ENCODE results near the gene RAB20. TPM values are rescaled to one million over a fixed set of nuclear protein-coding genes. Genes with fewer than 3 reads are reported as not detected.
A peak's percentile ranks its signal among the peaks of the same experiment; 100 is the strongest.

Gene RAB20
- total RNA-seq, 1 experiment from 2014 or later, result 5.8 TPM

DNA sequence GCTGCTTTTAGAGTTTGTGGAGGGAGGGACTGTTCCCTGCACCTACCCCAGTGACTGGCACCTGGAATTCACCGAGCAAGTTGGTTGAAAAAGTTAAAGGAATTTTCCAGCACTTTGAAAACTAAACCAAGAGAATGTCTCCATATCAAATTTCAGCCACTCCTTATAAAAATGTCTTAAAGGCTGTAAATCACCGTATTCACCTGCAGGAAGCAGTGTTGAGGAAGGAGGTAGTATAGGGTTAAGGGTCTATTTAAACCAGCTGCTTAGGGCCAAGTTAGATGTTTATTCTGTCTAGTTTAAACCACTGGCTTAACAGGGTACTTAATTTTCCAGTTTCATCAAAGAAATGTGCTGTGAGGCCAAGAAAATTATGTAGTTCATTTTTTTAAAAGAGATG is 3.8 kb upstream of the RAB20 start:
- H3K4me3 ChIP-seq, result no peak overlapping the region
- H3K4me1 ChIP-seq, result no peaks in the 10 kb centered on the region
- no peak for DNase-seq
- H3K27me3 ChIP-seq, result no peaks in the 10 kb centered on the region
- no peak overlapping the region for H3K27ac ChIP-seq
- H3K36me3 ChIP-seq, result no peaks in the 10 kb centered on the region
- no peaks in the 10 kb centered on the region for H3K9me3 ChIP-seq (replicated peaks)

DNA sequence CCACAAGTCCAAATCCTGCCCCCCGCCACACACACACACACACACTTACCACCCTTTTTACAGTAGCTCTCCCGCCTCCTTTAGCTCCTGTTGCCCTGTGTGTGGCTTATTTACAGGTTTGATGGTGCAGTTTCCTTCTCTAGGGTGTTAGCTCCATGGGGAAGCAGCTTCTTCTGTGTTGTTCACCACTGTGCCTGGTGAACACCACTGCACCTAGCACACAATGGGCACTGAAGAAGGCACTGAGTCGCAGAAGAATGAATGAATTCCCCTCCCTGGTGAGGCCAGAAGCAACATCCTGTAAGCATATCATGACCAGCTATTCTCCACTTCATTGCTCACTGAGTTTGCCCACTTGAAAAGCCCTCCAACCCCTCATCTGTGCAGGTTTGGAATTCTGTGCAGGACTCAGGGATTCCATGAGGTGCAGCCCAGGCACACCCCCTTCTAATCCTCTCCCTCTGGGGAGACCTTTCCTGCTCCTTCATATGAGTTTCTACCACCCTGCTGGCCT is 3.0 kb upstream of the RAB20 start:
- DNase-seq, result no peak
- Histone ChIP-seq H3K36me3 (no peaks in the 10 kb centered on the region), H3K4me3 (no peak overlapping the region), H3K27me3 (no peaks in the 10 kb centered on the region), H3K9me3 (replicated peaks) (no peaks in the 10 kb centered on the region), H3K4me1 (no peaks in the 10 kb centered on the region; the same call in 1 of the 2 replicates), H3K27ac (no peak overlapping the region)

DNA sequence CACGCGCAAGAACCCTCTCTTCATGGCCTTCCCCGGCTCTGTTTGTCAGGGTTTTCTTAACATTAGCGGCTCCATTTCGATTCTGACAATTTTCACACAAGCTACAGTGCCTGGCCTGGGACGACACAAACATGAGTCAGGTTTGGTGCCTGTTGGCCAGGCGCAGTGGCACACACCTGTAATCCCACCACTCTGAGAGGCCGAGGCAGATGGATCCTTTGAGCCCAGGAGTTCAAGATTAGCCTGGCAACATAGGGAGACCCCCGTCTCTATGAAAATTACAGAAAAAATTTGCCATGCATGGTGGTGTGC is 1.9 kb upstream of the RAB20 start:
- Histone ChIP-seq H3K4me3 (no peak overlapping the region), H3K36me3 (no peaks in the 10 kb centered on the region), H3K9me3 (replicated peaks) (no peaks in the 10 kb centered on the region), H3K27me3 (no peaks in the 10 kb centered on the region), H3K4me1 (no peaks in the 10 kb centered on the region; the same call in 1 of the 2 replicates), H3K27ac (no peak overlapping the region)
- DNase-seq, result no peak

DNA sequence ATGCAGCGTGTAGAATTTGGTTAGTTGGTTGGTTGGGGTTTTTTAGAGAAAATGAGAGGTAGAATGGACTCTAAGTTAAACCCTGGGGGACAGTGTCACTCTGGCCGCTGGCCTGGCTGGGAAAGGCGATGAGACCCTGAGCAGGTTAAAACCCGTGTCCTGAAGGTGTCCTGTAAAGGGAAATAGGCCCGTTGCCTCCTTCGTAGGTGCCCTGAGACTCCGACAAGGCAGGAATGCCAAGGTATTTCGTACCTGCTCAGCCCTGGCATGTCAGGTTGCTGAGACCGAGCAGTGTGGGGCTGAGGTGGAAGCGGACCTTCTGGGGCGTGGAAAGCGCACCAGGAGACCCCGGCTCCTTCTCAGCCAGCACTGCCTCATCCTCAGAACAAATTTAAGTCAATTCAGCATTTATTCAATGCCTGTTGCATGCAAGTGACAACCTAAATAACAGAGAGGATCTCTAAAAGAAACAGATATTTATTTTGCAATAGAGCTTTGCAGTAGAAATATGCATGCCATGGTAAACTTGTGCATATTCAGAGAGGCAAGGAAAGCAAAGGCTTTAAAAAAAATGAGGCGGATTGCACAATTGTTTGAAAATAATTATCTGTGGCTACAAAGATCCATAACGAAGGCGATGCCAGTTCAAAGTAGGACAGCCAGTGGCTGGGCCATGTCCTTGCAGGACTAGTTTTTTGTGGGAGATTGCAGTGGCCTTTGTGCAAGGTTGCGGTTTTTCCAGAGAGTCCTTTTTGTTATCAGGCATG is 1.4 kb upstream of the RAB20 start:
- Histone ChIP-seq H3K4me3 (peak overlapping the region; percentile 76), H3K36me3 (no peaks in the 10 kb centered on the region), H3K27ac (no peak overlapping the region), H3K9me3 (replicated peaks) (no peaks in the 10 kb centered on the region), H3K4me1 (no peaks in the 10 kb centered on the region; the same call in 1 of the 2 replicates), H3K27me3 (no peaks in the 10 kb centered on the region)
- no peak for DNase-seq

DNA sequence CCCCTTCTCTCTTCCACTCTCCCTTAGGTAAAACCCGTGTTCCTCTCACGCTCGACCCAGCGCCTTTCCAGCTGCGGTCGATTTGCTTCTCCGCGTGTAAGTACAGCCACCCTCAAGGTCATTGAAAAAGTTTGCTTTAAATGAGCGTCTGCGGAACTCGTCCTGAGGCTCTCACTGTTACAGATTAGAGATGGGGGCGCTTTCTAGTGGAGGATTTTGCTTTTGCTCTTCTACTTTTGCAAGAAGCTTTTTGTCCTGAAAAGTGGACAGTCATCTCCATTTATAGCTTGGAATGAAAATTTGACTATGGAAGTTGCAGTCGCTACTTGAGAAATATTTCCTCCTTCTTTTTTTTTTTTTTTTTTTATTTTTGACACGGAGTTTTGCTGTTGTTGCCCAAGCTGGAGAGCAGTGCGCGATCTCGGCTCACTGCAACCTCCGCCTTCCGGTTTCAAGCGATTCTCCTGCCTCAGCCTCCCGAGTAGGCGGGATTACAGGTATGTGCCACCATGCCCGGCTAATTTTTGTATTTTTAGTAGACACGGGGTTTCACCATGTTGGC is 595 bp upstream of the RAB20 start:
- Histone ChIP-seq H3K4me3 (peak overlapping the region; percentile 76), H3K27ac (peak overlapping the region; percentile 29; the same call in 1 of the 2 replicates), H3K27me3 (no peaks in the 10 kb centered on the region), H3K4me1 (no peaks in the 10 kb centered on the region; the same call in 1 of the 2 replicates), H3K9me3 (replicated peaks) (no peaks in the 10 kb centered on the region), H3K36me3 (no peaks in the 10 kb centered on the region)
- no peak for DNase-seq

DNA sequence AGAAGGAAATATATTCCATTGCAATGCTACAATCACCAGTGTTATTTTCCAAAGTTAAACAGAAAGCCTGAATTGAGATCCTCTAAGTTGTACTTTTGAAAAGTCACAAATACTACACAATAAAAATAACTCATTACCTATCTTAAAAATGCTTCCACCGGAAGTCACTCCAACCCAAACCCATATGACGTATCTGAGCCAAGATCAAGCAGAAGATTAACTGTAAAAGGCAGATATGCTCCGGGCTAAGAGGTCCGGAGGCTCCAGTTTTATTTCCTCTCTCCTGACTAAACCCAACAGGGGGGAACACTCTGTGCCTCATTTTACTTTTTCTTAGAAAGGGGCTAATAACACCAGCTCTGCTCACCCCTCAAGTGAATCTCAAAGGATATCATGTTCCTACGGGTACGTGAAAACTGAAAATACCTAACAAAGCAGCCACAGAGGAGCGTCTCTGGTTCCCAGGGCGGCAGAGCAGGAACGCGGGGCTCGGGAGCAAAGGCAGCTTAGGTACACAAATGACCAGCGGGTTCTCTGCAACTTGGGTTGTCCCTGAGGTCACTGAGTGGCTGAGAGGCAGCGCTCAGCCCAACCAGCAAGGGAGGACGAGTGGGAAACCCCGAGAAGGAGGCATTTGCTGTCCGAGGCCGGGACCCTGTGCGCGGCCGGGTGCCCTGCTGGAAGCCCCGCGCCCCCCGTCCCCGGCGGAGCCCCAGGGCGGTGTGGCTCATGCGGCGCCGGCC is 750 bp downstream of the RAB20 start:
- Histone ChIP-seq H3K27ac (peak overlapping the region; percentile 15; the same call in 1 of the 2 replicates), H3K36me3 (no peaks in the 10 kb centered on the region), H3K27me3 (no peaks in the 10 kb centered on the region), H3K9me3 (replicated peaks) (no peaks in the 10 kb centered on the region; the same call in 1 of the 2 replicates), H3K4me1 (no peaks in the 10 kb centered on the region; the same call in 1 of the 2 replicates), H3K4me3 (peak overlapping the region; percentile 76)
- DNase-seq, result peak; percentile 37 to 45

DNA sequence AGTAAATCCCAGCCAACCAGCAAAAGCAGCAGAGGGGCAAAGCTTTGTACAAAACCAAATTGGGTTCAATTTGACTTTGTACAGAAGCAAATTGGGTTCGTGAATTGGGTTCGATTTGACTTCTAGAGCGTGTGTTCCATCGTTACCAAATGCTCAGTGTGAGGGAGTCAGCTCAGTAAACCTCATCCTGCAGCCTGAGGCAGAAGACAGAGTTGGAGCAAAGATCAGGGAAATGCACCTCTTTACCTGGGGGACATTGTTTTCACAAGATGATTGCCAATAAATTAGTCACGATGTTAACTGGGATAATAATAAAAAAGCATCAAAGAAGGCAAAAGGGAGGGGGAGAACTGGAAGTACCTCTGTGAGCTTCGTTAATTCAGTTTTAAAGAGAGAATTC is 1.5 kb downstream of the RAB20 start:
- no peaks in the 10 kb centered on the region; the same call in 1 of the 2 replicates for H3K4me1 ChIP-seq
- H3K27me3 ChIP-seq, result no peaks in the 10 kb centered on the region
- H3K36me3 ChIP-seq, result no peaks in the 10 kb centered on the region
- H3K9me3 ChIP-seq (replicated peaks), result no peaks in the 10 kb centered on the region; the same call in 1 of the 2 replicates
- H3K4me3 ChIP-seq, result no peak overlapping the region
- no peak for DNase-seq
- no peak overlapping the region for H3K27ac ChIP-seq

DNA sequence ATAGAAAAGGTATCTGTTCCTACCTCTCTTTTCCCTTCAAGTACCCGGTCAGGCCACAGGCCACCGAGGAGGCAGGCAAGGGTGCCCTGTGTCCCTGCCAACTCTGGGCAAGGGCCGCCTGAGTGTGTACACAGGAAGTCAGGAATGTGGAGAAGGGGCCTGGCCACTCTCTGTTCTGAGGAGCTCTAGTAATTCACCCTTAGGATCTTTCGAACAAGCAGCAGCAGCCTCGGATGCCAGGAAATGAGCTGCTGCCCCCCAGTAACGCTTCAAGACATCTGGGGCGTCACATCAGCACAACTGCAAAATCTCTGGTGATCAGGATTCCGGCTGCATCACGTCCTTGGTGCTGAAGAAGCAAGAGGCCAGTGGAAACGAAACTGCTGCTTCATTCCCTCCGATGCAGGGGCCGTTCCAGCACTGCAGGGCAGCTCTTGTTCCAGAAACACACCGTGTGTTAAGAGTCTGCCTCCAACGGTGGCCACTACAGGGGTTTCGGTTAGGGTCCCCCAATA is 2.0 kb downstream of the RAB20 start:
- H3K27me3 ChIP-seq, result no peaks in the 10 kb centered on the region
- H3K4me1 ChIP-seq, result no peaks in the 10 kb centered on the region; the same call in 1 of the 2 replicates
- H3K4me3 ChIP-seq, result no peak overlapping the region
- no peak overlapping the region for H3K27ac ChIP-seq
- DNase-seq, result no peak
- no peaks in the 10 kb centered on the region; the same call in 1 of the 2 replicates for H3K9me3 ChIP-seq (replicated peaks)
- no peaks in the 10 kb centered on the region for H3K36me3 ChIP-seq

DNA sequence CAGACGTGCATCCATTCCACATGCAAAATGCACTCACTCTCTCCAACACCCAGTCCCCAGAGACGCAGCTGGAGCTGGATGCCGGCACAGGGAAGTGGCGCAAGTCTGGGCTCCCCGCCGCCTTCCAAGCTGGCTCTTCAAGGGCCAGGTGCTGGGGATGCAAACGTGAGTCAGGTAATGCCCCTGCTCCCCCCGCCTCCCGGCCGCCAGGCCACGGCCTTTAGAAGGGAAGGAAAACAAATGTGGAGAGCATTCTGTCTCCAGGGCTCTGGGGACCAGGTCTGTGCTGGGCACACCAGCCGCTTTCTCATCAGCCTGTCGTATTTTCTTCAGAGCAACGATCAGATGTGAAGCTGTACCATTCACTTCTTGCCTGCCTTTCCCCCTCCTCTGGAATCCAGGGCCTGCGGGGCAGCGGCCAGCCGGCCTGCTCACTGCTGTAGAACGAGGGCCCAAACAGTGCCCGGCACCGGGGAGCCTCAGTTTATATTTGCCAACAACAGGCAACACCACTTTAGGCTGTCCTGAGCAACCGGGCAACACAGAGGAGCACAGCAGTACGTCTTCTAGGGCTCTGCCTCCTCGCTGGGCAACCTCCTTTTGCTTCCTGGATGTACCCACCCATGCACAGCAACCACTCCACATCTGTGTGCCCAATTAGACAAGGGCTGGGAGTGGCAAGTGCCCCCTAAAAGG is 3.8 kb downstream of the RAB20 start:
- Histone ChIP-seq H3K27me3 (no peaks in the 10 kb centered on the region), H3K4me3 (no peak overlapping the region), H3K27ac (no peak overlapping the region), H3K36me3 (no peaks in the 10 kb centered on the region), H3K9me3 (replicated peaks) (no peaks in the 10 kb centered on the region; the same call in 1 of the 2 replicates), H3K4me1 (no peaks in the 10 kb centered on the region; the same call in 1 of the 2 replicates)
- no peak for DNase-seq

DNA sequence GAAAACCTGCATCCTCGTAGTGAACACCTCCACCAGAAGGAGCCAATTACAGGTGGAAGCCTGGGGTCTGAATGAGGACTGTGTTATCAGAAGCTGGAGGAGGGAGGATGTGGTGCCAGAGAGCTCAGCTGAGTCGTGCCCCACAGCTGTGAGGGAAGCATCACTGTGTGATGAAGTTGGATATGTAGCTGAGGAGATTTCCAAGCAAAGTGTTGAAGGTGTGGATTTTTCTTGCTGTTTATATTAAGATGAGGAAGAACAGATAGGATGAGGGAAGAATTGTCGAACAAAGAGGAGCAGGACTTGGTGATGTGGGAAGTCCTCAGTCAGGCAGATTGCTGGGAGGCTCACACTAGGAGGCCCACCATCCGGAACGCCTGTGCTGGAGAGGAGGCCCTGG is 4.4 kb downstream of the RAB20 start:
- Histone ChIP-seq H3K4me1 (no peaks in the 10 kb centered on the region; the same call in 1 of the 2 replicates), H3K9me3 (replicated peaks) (no peaks in the 10 kb centered on the region; the same call in 1 of the 2 replicates), H3K27me3 (no peaks in the 10 kb centered on the region), H3K27ac (no peak overlapping the region), H3K4me3 (no peak overlapping the region), H3K36me3 (no peaks in the 10 kb centered on the region)
- no peak for DNase-seq

DNA sequence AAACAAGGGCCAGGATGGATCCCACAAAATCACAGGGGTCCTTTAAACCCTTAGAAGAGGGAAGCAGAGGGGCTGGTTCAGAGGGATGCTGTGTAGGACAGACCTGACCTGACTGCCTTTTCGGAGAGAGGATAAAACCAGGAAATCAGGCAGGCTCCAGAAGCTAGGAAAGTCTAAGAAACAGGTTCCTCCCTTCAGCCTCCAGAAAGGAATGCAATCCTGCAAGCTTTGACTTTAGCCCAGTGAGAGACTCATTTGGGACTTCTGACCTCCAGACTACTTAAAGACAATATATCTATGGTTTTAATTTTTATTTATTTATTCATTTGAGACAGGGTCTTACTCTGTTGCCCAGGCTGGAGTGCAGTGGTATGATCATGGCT is 5.3 kb downstream of the RAB20 start:
- Histone ChIP-seq H3K36me3 (no peaks in the 10 kb centered on the region), H3K27me3 (no peaks in the 10 kb centered on the region), H3K27ac (no peak overlapping the region), H3K4me1 (no peaks in the 10 kb centered on the region; the same call in 1 of the 2 replicates), H3K9me3 (replicated peaks) (no peaks in the 10 kb centered on the region; the same call in 1 of the 2 replicates), H3K4me3 (no peak overlapping the region)
- no peak for DNase-seq

DNA sequence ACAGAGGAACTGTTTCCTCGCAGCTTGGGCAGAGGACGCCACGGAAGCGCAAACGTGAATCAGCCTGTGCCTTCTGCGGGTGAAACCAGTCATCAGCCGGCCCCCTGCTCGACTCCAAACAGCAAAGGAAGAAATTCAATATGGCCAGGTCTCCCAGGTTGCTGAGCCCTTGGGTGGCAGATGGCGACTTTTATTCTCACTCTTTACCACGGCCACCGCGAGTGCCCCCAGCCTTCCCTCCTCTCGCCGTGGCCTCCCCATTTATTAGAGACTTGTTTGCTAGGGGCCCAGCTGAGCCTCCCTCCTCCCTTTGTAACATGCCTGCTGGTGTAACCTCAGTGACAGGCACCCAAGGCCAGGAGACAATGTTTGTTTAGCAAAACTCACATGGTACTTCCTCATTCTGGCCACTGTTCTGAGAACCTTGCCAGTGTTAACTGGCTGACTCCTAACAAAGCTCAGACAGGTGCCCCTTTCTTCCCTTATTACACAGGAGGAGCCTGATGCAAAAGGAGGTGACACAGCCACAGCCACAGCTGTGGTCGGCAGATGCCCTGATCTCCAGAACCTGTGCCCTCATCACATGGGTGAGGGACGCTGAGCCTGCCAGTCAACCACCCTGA is 5.8 kb downstream of the RAB20 start:
- Histone ChIP-seq H3K36me3 (no peaks in the 10 kb centered on the region), H3K4me3 (no peak overlapping the region), H3K9me3 (replicated peaks) (no peaks in the 10 kb centered on the region; the same call in 1 of the 2 replicates), H3K27me3 (no peaks in the 10 kb centered on the region), H3K27ac (no peak overlapping the region), H3K4me1 (no peaks in the 10 kb centered on the region; the same call in 1 of the 2 replicates)
- DNase-seq, result no peak

DNA sequence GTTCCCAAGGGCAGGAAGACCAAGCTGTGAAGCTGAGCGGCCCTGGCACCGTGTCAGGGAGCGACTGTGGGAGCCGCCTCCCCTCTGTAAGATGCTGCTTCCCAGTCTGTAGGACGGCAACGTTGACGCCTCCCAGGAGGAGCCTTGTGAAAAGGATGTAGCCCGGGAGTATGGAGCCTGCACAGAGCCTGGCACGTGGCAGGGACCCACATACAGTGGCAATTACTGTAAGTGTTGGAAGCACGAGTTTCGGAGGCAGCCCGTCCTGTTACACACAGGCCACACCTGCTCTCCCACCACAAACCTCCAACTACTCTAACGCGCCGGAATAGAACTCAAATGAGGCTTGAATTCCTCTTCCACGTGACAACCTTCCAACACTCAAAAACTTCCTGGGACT is 6.6 kb downstream of the RAB20 start:
- no peak overlapping the region for H3K27ac ChIP-seq
- no peaks in the 10 kb centered on the region for H3K27me3 ChIP-seq
- H3K36me3 ChIP-seq, result no peaks in the 10 kb centered on the region
- DNase-seq, result no peak
- H3K9me3 ChIP-seq (replicated peaks), result no peaks in the 10 kb centered on the region; the same call in 1 of the 2 replicates
- H3K4me3 ChIP-seq, result no peak overlapping the region
- no peaks in the 10 kb centered on the region; the same call in 1 of the 2 replicates for H3K4me1 ChIP-seq
